Adrenal gland (tissue), 12 donors: ENCODE measurements around the gene ARL4D. TPM values are rescaled to one million over a fixed set of nuclear protein-coding genes. Genes with fewer than 3 reads are reported as not detected.

ENCODE experiments used
- DNase-seq, 7 donors: peaks; one replicate each; pipeline ENCODE4 v3.0.0-alpha.2; 2019 to 2020
- H3K27ac ChIP-seq, 5 donors: fragments of 200-600 bp; sonication (generic) in 4 of 5; 1 replicate in 3 of 5; 2 replicates in 2 of 5; pipeline versions ENCODE4 v1.5.1 to v1.8.0; 2016 to 2020; ENCODE audit warnings: mild to moderate bottlenecking in 1 of 5
- H3K27me3 ChIP-seq: fragments of 200-600 bp; 2 replicates; pipeline ENCODE4 v1.8.0; 2021
- H3K36me3 ChIP-seq, 2 donors: fragments of 200-600 bp; replicated peaks in 1 of 2; 1 replicate in 1 of 2; 2 replicates in 1 of 2; pipeline versions ENCODE4 v1.5.1 to v1.8.0; 2018 to 2022
- H3K4me1 ChIP-seq, 2 donors: fragments of 200-600 bp; replicated peaks in 1 of 2; 1 replicate in 1 of 2; 2 replicates in 1 of 2; pipeline versions ENCODE4 v1.5.1 to v1.8.0; 2018 to 2021
- H3K4me3 ChIP-seq, 4 donors: fragments of 200-600 bp; sonication (generic) in 3 of 4; one replicate each; pipeline ENCODE4 v1.5.1; 2016 to 2018
- H3K9me3 ChIP-seq, 3 donors: fragments of 200-600 bp; sonication (generic) in 1 of 3; replicated peaks in 1 of 3; 1 replicate in 2 of 3; 2 replicates in 1 of 3; pipeline versions ENCODE4 v1.5.1 to v1.8.0; 2016 to 2021
- CTCF ChIP-seq, 6 experiments: fragments of 450-650 bp in 4 of 6; fragments of 200-600 bp in 2 of 6; sonication (generic) in 1 of 6; IDR thresholded peaks; 1 replicate in 5 of 6; 2 replicates in 1 of 6; pipeline versions ENCODE4 v1.5.1 to v1.8.0; 2016 to 2021; ENCODE audit warnings: antibody characterized with exemption in 6 of 6, mild to moderate bottlenecking in 2 of 6, moderate library complexity in 1 of 6
- POLR2A ChIP-seq, 2 donors: fragments of 450-650 bp; IDR thresholded peaks; one replicate each; pipeline ENCODE4 v1.6.1; 2017; ENCODE audit warnings: antibody characterized with exemption in 2 of 2, mild to moderate bottlenecking in 2 of 2, moderate library complexity in 1 of 2
- WGBS, 4 donors: extraction: QIAGEN DNeasy Blood & Tissue Kit in 2 of 4; methylation state at CpG; one replicate each; pipeline versions ENCODE4 v1.1.5 to v1.1.7; 2013 to 2017; 5-methylcytosine and 5-hydroxymethylcytosine counted together
- intact Hi-C, 2 donors: fragments of 100-400 bp; cut with DNase I; formaldehyde crosslinking; loops; one replicate each; pipeline versions ENCODE4 v1.14.1 to v1.15.0; 2022 to 2023
- polyA plus RNA-seq, 3 donors: library from polyadenylated mRNA; stranded (reverse); fragments of 200-250 nt in 2 of 3; fragments of 350-450 nt in 1 of 3; fragmentation: Illumina TruSeq in 1 of 3; extraction: RNeasy Lipid Tissue Mini Kit (QIAGEN cat#74804) in 1 of 3; gene quantifications; one replicate each; pipeline ENCODE4 v1.2.3, GENCODE V29; 2013 to 2014
- total RNA-seq, 9 donors: library from RNA; depleted of rRNA in 4 of 9; stranded (reverse); fragments of >200 nt in 4 of 9; fragments of 120-200 nt in 1 of 9; fragmentation: NEBNext Ultra II Directional in 1 of 9; extraction: Animal tissue kit (Norgen Biotek cat#: 25700) in 1 of 9; gene quantifications; one replicate each; pipeline versions ENCODE4 v1.1.0 to v1.2.4, GENCODE V29; 2013 to 2023
- donor health status: healthy with polysubstance abuse.
- donor health status: Bipolar disorder and iron deficiency.
- donor health status: DM: yes; HTN: yes; CAD: no.
- donor health status: DM: no; HTN: no; CAD: no.
- donor health status: DM: no; HTN: no; CAD: no.
- donor health status: DM: yes; HTN: yes; CAD: no.

ARL4D gene
- total and polyA plus RNA-seq, 12 donors: 2.4 to 9.0 (median 5.7) TPM

DNA sequence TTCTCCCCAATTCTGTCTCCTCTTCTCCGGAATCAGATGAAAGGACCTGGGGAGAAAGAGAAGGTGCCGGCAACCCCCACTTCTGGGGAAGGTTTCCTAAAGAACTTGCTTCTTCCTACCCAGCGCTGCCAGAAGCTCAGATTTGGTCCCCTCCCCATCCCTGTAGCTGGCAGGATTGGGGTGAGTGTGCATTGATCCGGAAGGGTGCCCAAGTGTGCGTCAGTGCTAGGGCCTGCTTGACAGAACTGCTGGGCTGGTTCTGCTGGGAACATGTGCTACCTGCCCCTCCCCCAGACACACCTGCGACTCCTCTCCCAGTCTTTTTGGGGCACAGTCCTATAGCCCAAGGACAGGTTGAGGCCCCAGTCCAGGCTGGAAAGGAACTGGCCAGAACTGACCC, 3.3 kb downstream of the ARL4D start:
- WGBS, 4 donors: 91 to 95% (median 93%) methylated on average over 6 of the region's 6 CpGs

DNA sequence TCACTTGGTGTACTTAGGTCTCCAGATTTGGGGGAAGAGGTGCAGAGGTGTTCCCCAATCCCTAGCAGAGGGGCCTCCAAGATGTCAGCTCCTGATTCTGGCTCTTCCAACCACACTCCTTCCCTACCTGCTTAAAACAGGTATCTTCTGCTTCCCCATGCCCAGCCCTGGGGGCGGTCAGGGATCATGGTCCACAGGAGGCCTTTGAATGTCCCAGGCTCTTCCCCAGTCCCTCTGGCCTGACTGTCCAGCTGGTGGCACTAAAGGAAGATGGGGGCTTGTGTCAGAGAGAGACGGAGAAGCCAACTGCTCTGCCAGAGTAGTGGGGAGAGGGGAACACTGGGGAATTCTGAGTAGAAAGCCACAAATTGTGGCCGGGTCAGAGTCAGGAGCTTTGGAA, 3.8 kb downstream of the ARL4D start:
- H3K4me3 ChIP-seq: no peak overlapping the region
- DNase-seq: no peak
- no peak overlapping the region for H3K27ac ChIP-seq
- intact Hi-C loops: no loop called here
- H3K4me1 ChIP-seq: peaks cover 9 to 19% of the 10 kb centered on the region in 2 donors
- no peak for TF ChIP-seq POLR2A (IDR thresholded peaks at IDR 0.05)
- no peak for TF ChIP-seq CTCF (IDR thresholded peaks at IDR 0.05)
- no peaks in the 10 kb centered on the region for H3K27me3 ChIP-seq
- H3K9me3 ChIP-seq: no peaks in the 10 kb centered on the region
- 89 to 96% (median 90%) methylated on average over 2 to 3 of the region's 3 CpGs for WGBS, 4 donors
- no peaks in the 10 kb centered on the region for H3K36me3 ChIP-seq

More for the DNA sequence above, 3.3 kb downstream of the ARL4D start:
- no peaks in the 10 kb centered on the region for H3K36me3 ChIP-seq
- H3K4me1 ChIP-seq: peaks cover 9 to 19% of the 10 kb centered on the region in 2 donors
- H3K4me3 ChIP-seq: no peak overlapping the region
- no peaks in the 10 kb centered on the region for H3K9me3 ChIP-seq
- no peak for DNase-seq
- intact Hi-C loops: no loop called here
- peak overlapping the region in 2 of 5 donors; percentile 77 to 78 for H3K27ac ChIP-seq
- no peaks in the 10 kb centered on the region for H3K27me3 ChIP-seq
- TF ChIP-seq POLR2A (IDR thresholded peaks at IDR 0.05) (no peak), CTCF (IDR thresholded peaks at IDR 0.05) (no peak)

DNA sequence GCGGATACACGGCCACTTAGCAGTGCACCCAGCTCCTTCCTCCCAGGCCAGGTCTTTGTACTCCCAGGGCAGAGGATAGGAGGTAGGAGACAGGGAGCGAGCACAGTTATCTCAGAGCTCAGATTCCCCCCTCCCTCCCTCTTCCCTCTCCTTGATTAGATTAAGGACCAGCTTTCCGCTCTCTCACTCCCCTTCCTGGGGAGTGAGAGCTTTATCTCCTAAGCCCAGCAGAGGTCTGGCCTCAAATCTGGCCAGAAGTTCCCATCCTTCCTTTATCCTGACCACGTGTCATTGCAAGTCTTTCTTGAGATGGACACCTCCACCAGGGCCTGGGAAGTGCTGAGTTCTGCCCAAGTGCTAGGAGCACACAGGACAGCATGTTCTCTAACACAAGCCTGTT, 5.1 kb downstream of the ARL4D start:
- TF ChIP-seq POLR2A (IDR thresholded peaks at IDR 0.05) (no peak), CTCF (IDR thresholded peaks at IDR 0.05) (no peak)
- intact Hi-C loops: no loop called here
- no peak for DNase-seq
- 70 to 87% (median 81%) methylated on average over 5 of the region's 5 CpGs for WGBS, 4 donors
- Histone ChIP-seq H3K9me3 (no peaks in the 10 kb centered on the region), H3K4me1 (peaks cover 9 to 19% of the 10 kb centered on the region in 2 donors), H3K27ac (no peak overlapping the region), H3K27me3 (no peaks in the 10 kb centered on the region), H3K36me3 (no peaks in the 10 kb centered on the region), H3K4me3 (no peak overlapping the region)

GRCh38 chr17:43405861-43406260, 7.1 kb downstream of the ARL4D start:
- intact Hi-C loops: no loop called here

More at GRCh38 chr17:43405861-43406260, 7.1 kb downstream of the ARL4D start:
- Histone ChIP-seq H3K9me3 (no peaks in the 10 kb centered on the region), H3K4me1 (peaks cover 0 to 4% of the 10 kb centered on the region in 2 donors), H3K27ac (no peak overlapping the region), H3K4me3 (no peak overlapping the region), H3K27me3 (no peaks in the 10 kb centered on the region), H3K36me3 (no peaks in the 10 kb centered on the region)
- TF ChIP-seq CTCF (IDR thresholded peaks at IDR 0.05) (no peak), POLR2A (IDR thresholded peaks at IDR 0.05) (no peak)
- no peak for DNase-seq
